Measurements from ENCODE around the gene HELQ.
"Not testable (repeated sequence)": the region's sequence is repeated elsewhere in the genome, so short reads cannot be mapped to it uniquely, and the experiment has no call there.

The HELQ gene

GRCh38 chr4:83436680-83437079, 18.9 kb downstream of the HELQ start:
- no peaks in the 10 kb centered on the region for H3K4me1 ChIP-seq (ENCODE audit: control insufficient read depth, insufficient read depth, low read length, poor library complexity, severe bottlenecking)
- H3K27ac ChIP-seq (ENCODE audit: low read depth, low read length, severe bottlenecking) = no peak overlapping the region
- no peak overlapping the region for H3K4me3 ChIP-seq (ENCODE audit: extremely low read depth, insufficient read depth, low read length, poor library complexity, severe bottlenecking)
- H3K36me3 ChIP-seq (ENCODE audit: control insufficient read depth, insufficient read depth, low read length) = peaks cover 19% of the 10 kb centered on the region
- WGBS, 2 experiments (ENCODE audit: insufficient coverage in 2 of 2) = 100% methylated on average over 1 of the region's 4 CpGs
- no peaks in the 10 kb centered on the region for H3K9me3 ChIP-seq (ENCODE audit: control insufficient read depth, low read length)

DNA sequence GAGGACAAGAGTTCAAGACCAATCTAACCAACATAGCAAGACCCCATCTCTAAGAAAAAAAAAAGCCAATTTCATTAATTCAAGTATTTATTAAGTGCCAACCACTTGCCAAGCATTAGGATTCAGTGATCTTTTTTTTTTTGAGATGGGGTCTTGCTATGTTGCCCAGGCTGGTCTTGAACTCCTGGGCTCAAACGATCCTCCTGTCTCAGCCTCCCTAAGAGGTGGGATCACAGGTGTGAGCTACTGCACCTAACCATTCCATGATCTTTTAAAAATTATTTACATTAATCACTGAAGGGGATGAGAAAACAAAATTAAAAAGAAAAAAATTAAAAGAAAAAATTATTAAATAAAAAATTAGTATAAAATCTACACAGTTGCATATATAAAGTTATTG, 24.4 kb downstream of the HELQ start:
- no peak overlapping the region for H3K27ac ChIP-seq (ENCODE audit: low read depth, low read length, severe bottlenecking)
- WGBS, 2 experiments (ENCODE audit: insufficient coverage in 2 of 2) = no CpG with 5 or more reads among the region's 1 CpG
- H3K4me3 ChIP-seq (ENCODE audit: extremely low read depth, insufficient read depth, low read length, poor library complexity, severe bottlenecking) = no peak overlapping the region
- H3K4me1 ChIP-seq (ENCODE audit: control insufficient read depth, insufficient read depth, low read length, poor library complexity, severe bottlenecking) = no peaks in the 10 kb centered on the region
- H3K9me3 ChIP-seq (ENCODE audit: control insufficient read depth, low read length) = no peaks in the 10 kb centered on the region
- H3K36me3 ChIP-seq (ENCODE audit: control insufficient read depth, insufficient read depth, low read length) = peaks cover 16% of the 10 kb centered on the region

DNA sequence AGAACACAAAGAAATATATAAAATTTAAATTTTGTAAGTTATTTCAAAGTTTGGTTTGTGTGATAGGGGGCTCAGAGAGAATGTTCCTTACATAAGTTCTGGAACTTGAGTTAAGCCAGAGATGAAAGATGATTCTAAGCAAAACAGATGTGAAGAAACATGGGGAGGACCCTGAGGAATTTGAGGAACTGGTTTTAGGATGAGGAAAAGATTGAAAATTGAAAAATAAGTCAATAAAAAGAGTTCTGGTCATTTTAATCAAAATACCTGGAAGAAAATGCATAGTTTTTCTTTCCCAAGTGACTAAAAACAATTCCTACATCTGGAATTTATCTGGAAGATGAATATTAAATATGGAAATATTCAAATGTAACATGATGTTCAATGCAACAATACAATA, 37.4 kb downstream of the HELQ start:
- peaks cover 28% of the 10 kb centered on the region for H3K36me3 ChIP-seq (ENCODE audit: control insufficient read depth, insufficient read depth, low read length)
- H3K4me3 ChIP-seq (ENCODE audit: extremely low read depth, insufficient read depth, low read length, poor library complexity, severe bottlenecking) = no peak overlapping the region
- no peaks in the 10 kb centered on the region for H3K9me3 ChIP-seq (ENCODE audit: control insufficient read depth, low read length)
- H3K27ac ChIP-seq (ENCODE audit: low read depth, low read length, severe bottlenecking) = no peak overlapping the region
- peaks cover 6% of the 10 kb centered on the region for H3K4me1 ChIP-seq (ENCODE audit: control insufficient read depth, insufficient read depth, low read length, poor library complexity, severe bottlenecking)

DNA sequence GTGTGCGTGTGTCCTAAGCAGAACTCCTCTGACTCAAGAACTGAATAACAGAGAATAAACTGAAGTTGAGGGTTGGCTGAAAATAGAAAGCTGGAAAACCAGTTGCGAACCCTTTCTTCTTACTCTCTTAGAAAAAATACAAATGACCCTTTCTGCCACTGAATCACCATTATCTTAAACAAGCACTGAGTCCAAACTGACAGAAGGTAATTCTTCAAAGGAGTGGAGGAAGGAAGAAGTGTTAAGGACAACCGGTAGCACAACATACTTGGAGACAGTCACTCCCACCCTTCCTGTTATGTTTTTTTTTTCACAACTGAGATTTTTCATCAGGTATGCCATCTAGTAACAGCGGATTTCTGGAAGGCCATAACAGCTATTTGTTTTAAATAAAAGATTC, 38.1 kb downstream of the HELQ start:
- H3K27ac ChIP-seq (ENCODE audit: low read depth, low read length, severe bottlenecking) = no peak overlapping the region
- no peak overlapping the region for H3K4me3 ChIP-seq (ENCODE audit: extremely low read depth, insufficient read depth, low read length, poor library complexity, severe bottlenecking)
- peaks cover 6% of the 10 kb centered on the region for H3K4me1 ChIP-seq (ENCODE audit: control insufficient read depth, insufficient read depth, low read length, poor library complexity, severe bottlenecking)
- no peaks in the 10 kb centered on the region for H3K9me3 ChIP-seq (ENCODE audit: control insufficient read depth, low read length)
- H3K36me3 ChIP-seq (ENCODE audit: control insufficient read depth, insufficient read depth, low read length) = peaks cover 31% of the 10 kb centered on the region
- 67% methylated on average over 1 of the region's 4 CpGs; no CpG with 5 or more reads in 1 of the 2 experiments for WGBS, 2 experiments (ENCODE audit: insufficient coverage in 2 of 2)

GRCh38 chr4:83413676-83414075, 41.9 kb downstream of the HELQ start:
- peaks cover 24% of the 10 kb centered on the region for H3K36me3 ChIP-seq (ENCODE audit: control insufficient read depth, insufficient read depth, low read length)
- no peak overlapping the region for H3K4me3 ChIP-seq (ENCODE audit: extremely low read depth, insufficient read depth, low read length, poor library complexity, severe bottlenecking)
- H3K9me3 ChIP-seq (ENCODE audit: control insufficient read depth, low read length) = no peaks in the 10 kb centered on the region
- WGBS, 2 experiments (ENCODE audit: insufficient coverage in 2 of 2) = 100% methylated on average over 2 of the region's 2 CpGs; no CpG with 5 or more reads in 1 of the 2 experiments
- H3K4me1 ChIP-seq (ENCODE audit: control insufficient read depth, insufficient read depth, low read length, poor library complexity, severe bottlenecking) = peaks cover 6% of the 10 kb centered on the region
- no peak overlapping the region for H3K27ac ChIP-seq (ENCODE audit: low read depth, low read length, severe bottlenecking)

DNA sequence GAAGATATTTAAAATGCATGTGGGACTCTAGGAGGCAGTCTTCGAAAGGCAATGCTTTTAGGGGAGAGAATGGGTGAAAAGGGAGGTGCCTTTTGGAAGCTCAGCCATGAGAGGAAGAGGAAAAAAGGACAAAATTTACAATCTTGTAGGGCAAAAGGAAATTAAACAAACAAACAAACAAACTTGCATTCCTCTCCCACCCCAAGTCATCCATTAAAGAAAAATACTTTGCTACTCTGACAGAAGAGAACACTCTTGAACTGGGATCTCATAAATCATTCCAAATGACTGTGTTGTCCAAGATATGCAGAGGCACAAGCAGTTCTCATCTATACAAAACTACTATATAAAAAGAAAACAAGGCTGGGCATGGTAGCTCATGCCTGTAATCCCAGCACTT, 46.7 kb downstream of the HELQ start:
- 100% methylated on average over 1 of the region's 1 CpG for WGBS, 2 experiments (ENCODE audit: insufficient coverage in 2 of 2)

GRCh38 chr4:83405844-83406816, 49.5 kb downstream of the HELQ start:
- Histone ChIP-seq H3K27ac (ENCODE audit: low read depth, low read length, severe bottlenecking) (no peak overlapping the region), H3K9me3 (ENCODE audit: control insufficient read depth, low read length) (no peaks in the 10 kb centered on the region), H3K36me3 (ENCODE audit: control insufficient read depth, insufficient read depth, low read length) (peaks cover 15% of the 10 kb centered on the region), H3K4me1 (ENCODE audit: control insufficient read depth, insufficient read depth, low read length, poor library complexity, severe bottlenecking) (no peaks in the 10 kb centered on the region), H3K4me3 (ENCODE audit: extremely low read depth, insufficient read depth, low read length, poor library complexity, severe bottlenecking) (no peak overlapping the region)
- WGBS, 2 experiments (ENCODE audit: insufficient coverage in 2 of 2) = 96 to 100% methylated on average over 2 to 3 of the region's 5 CpGs

More for the DNA sequence above, 46.7 kb downstream of the HELQ start:
- H3K9me3 ChIP-seq (ENCODE audit: control insufficient read depth, low read length) = no peaks in the 10 kb centered on the region
- H3K27ac ChIP-seq (ENCODE audit: low read depth, low read length, severe bottlenecking) = no peak overlapping the region
- H3K4me3 ChIP-seq (ENCODE audit: extremely low read depth, insufficient read depth, low read length, poor library complexity, severe bottlenecking) = no peak overlapping the region
- peaks cover 3% of the 10 kb centered on the region for H3K4me1 ChIP-seq (ENCODE audit: control insufficient read depth, insufficient read depth, low read length, poor library complexity, severe bottlenecking)
- peaks cover 23% of the 10 kb centered on the region for H3K36me3 ChIP-seq (ENCODE audit: control insufficient read depth, insufficient read depth, low read length)

GRCh38 chr4:83398158-83398557, 57.5 kb downstream of the HELQ start:
- H3K4me3 ChIP-seq (ENCODE audit: extremely low read depth, insufficient read depth, low read length, poor library complexity, severe bottlenecking); H3K27ac ChIP-seq (ENCODE audit: low read depth, low read length, severe bottlenecking); H3K4me1 ChIP-seq (ENCODE audit: control insufficient read depth, insufficient read depth, low read length, poor library complexity, severe bottlenecking); H3K36me3 ChIP-seq (ENCODE audit: control insufficient read depth, insufficient read depth, low read length); H3K9me3 ChIP-seq (ENCODE audit: control insufficient read depth, low read length): not testable (repeated sequence)
- 80 to 92% methylated on average over 9 of the region's 10 CpGs for whole genome bisulfite sequencing, 2 experiments (ENCODE audit: insufficient coverage in 2 of 2)

- H3K9me3 ChIP-seq (ENCODE audit: control insufficient read depth, low read length) = no peaks in the 10 kb centered on the region
- no peak overlapping the region for H3K27ac ChIP-seq (ENCODE audit: low read depth, low read length, severe bottlenecking)
- no peaks in the 10 kb centered on the region for H3K4me1 ChIP-seq (ENCODE audit: control insufficient read depth, insufficient read depth, low read length, poor library complexity, severe bottlenecking)
- no peaks in the 10 kb centered on the region for H3K36me3 ChIP-seq (ENCODE audit: control insufficient read depth, insufficient read depth, low read length)
- WGBS, 2 experiments (ENCODE audit: insufficient coverage in 2 of 2) = 100% methylated on average over 1 to 2 of the region's 4 CpGs
- H3K4me3 ChIP-seq (ENCODE audit: extremely low read depth, insufficient read depth, low read length, poor library complexity, severe bottlenecking) = no peak overlapping the region
These were observed 61.7 kb downstream of the HELQ start for GRCh38 chr4:83393908-83394307.

GRCh38 chr4:83392562-83392961, 63.1 kb downstream of the HELQ start:
- Histone ChIP-seq H3K4me3 (ENCODE audit: extremely low read depth, insufficient read depth, low read length, poor library complexity, severe bottlenecking) (no peak overlapping the region), H3K36me3 (ENCODE audit: control insufficient read depth, insufficient read depth, low read length) (no peaks in the 10 kb centered on the region), H3K9me3 (ENCODE audit: control insufficient read depth, low read length) (no peaks in the 10 kb centered on the region), H3K27ac (ENCODE audit: low read depth, low read length, severe bottlenecking) (no peak overlapping the region), H3K4me1 (ENCODE audit: control insufficient read depth, insufficient read depth, low read length, poor library complexity, severe bottlenecking) (no peaks in the 10 kb centered on the region)
- 85 to 100% methylated on average over 2 of the region's 2 CpGs for WGBS, 2 experiments (ENCODE audit: insufficient coverage in 2 of 2)

GRCh38 chr4:83390944-83391343, 64.7 kb downstream of the HELQ start:
- no peaks in the 10 kb centered on the region for H3K9me3 ChIP-seq (ENCODE audit: control insufficient read depth, low read length)
- 72 to 78% methylated on average over 6 of the region's 6 CpGs for WGBS, 2 experiments (ENCODE audit: insufficient coverage in 2 of 2)
- H3K36me3 ChIP-seq (ENCODE audit: control insufficient read depth, insufficient read depth, low read length) = no peaks in the 10 kb centered on the region
- H3K27ac ChIP-seq (ENCODE audit: low read depth, low read length, severe bottlenecking) = no peak overlapping the region
- H3K4me3 ChIP-seq (ENCODE audit: extremely low read depth, insufficient read depth, low read length, poor library complexity, severe bottlenecking) = no peak overlapping the region
- peaks cover 6% of the 10 kb centered on the region for H3K4me1 ChIP-seq (ENCODE audit: control insufficient read depth, insufficient read depth, low read length, poor library complexity, severe bottlenecking)
